HG02870 (cell line): Measurements from ENCODE around the gene PFDN2.

ENCODE experiments used
- ATAC-seq: cut with Tn5 transposase; IDR thresholded peaks from one replicate; pipeline ENCODE4 v1.9.1; 2021; ENCODE audit warnings: mild to moderate bottlenecking, moderate library complexity; ENCODE audit not compliant: unreplicated experiment

PFDN2 gene, protein sequence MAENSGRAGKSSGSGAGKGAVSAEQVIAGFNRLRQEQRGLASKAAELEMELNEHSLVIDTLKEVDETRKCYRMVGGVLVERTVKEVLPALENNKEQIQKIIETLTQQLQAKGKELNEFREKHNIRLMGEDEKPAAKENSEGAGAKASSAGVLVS

DNA sequence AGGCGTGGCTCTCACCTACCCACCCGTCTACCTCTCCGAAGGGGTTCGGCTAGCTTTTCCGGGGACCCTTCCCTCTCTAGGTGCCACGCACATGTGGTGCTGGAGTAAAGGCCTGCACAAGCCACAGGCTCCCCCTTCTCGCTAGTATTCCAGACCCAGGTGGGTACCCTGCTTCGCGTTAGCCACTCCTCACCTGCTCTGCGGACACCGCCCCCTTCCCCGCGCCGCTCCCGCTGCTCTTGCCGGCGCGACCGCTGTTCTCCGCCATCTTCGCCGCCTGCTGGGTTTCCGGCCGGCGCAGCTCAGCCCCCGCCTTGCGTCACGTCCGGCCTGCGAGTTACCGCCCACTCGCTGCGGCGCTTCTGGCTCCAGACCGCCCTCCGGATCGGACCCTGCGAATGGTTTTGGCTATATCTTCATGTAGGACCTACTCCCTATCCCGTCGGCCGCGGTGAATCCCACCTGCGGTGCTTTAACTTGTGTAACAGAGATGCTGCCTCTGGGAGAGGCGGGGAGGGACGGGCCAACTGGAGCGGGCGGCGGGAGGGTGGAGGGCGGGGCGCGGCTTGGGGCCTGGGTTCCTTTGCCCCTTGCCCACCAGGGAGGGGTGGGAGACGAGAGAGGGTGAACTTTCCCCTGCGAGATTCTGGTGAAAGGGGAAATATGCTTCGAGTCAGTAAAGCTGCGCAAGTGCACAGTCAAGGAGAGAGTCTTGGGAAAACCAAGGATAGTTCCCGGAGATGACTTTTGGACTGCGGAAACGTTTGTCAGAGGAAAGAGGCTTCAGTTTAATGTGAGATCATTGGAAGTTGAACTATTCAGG, at the start of gene PFDN2, which contains the start of gene NIT1:
PFDN2 (minus strand) TSS at position 279 of the 823 bp plus-strand sequence; CDS start at position 268, 11 bp downstream.
NIT1 (plus strand) TSS at position 347 of the 823 bp plus-strand sequence; CDS start at position 419, 72 bp downstream.
- peak; percentile 73 for ATAC-seq

GRCh38 chr1:161166669-161167548, 49.1 kb upstream of the PFDN2 start:
- no peak for ATAC-seq

DNA sequence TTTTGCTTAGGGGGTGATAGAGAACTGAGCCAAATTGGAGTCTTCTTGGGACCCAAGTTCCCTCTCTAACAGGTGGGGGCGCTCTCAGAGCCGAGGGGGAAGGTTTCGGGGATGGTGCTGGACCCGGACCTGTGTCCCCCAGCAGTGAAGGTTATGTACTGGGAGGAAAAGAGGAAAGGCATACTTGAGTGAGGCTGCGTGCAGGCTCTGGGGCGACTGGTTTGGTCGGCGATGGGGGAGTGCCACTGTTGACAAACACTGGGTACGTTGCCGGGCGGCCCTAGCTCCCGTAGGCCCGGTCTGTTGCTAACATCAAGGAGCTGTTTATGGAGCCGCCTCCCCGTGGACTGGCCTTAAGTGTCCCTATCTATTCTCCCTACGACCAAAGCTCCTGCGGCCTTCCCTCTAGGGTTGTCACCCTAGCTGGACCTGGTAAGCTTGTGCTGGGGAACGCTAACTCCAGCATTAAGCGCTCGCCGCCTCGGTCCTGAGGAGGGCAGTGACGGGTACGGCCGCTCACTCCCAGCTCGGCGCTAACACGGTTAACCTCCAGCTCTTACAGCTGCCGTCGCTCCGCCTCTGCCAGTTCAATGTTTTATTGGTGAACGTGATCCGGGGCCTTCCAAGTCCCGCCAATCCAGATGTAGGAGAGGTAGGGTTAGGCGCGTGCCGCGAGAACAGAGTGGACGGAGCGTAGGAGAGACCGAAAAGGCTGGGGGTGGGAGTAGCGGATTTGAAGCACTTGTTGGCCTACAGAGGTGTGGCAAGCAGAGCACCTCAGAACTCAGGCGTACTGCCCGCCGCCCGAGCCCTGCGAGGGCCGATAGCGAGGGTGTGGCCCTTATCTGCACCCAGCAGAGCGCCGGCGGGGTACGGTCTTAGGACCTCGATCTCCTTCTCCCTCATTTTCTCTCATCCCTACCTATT, 48.2 kb upstream of the PFDN2 start, which contains the start of gene PPOX:
PPOX (plus strand) TSS at position 685 of the 927 bp plus-strand sequence. CDS start 422 bp downstream, outside the sequence.
- ATAC-seq: peak; percentile 95

- no peak for ATAC-seq
These were observed 47.2 kb upstream of the PFDN2 start for GRCh38 chr1:161164901-161165610.

DNA sequence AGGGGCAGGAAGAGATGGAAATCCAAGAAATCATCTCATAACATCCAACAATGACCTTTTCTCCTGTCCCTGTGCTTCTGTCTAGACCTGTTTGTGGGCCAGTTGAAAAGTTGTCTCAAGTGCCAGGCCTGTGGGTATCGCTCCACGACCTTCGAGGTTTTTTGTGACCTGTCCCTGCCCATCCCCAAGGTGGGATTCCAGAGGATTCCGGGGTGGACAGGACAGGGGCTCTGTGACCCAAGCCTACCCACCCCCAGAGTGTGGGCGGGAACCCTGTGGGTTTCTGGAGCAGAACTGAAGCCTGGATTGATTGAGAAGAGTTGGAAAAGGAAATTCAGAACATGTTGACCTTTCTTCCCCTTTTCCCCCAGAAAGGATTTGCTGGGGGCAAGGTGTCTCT, 46.0 kb upstream of the PFDN2 start:
- ATAC-seq: no peak

GRCh38 chr1:161162806-161163205, 45.0 kb upstream of the PFDN2 start:
- no peak for ATAC-seq

DNA sequence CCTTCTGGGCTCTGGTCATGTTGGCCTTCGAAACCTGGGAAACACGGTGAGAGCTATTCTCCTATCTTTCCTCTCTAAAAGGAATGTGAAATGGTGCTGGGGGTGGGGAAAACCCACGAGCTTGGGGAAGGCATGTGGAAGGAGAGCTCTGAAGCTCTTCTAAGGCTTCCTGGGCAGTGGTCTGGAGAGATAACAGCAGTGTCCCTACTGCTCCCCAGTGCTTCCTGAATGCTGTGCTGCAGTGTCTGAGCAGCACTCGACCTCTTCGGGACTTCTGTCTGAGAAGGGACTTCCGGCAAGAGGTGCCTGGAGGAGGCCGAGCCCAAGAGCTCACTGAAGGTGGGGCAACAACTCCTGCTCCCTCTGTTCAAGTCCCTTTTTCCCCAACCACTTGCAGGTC, 44.2 kb upstream of the PFDN2 start:
- ATAC-seq: no peak

DNA sequence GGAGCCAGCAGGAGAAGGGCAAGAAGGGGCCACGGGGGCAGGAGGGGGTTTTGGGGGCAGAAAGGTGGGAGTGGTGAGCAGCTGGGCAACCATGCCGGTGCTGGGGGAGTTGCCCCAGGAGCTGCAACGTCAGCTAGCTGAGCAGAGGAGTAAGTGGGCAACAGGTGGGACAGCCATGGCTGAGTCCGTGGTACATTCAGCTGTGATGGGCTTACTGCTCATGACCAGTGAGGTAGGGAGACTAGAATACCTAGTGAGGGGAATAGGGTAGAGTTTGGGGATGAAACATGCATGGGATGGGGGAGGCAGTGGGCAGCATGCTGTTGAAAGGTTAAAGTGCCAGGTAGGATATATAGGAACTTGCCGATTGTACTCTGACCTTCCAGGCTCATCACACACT, 43.8 kb upstream of the PFDN2 start:
- ATAC-seq: no peak

- no peak for ATAC-seq
These were observed 42.9 kb upstream of the PFDN2 start for GRCh38 chr1:161160671-161161145.

- no peak for ATAC-seq
These were observed 42.0 kb upstream of the PFDN2 start for GRCh38 chr1:161159913-161160243.

- ATAC-seq: peak; percentile 87
These were observed 41.5 kb upstream of the PFDN2 start, which contains the start of gene USP21 for GRCh38 chr1:161159087-161159912. USP21 (plus strand) TSS chr1:161159500; CDS start chr1:161160641, 1,141 bp downstream.

DNA sequence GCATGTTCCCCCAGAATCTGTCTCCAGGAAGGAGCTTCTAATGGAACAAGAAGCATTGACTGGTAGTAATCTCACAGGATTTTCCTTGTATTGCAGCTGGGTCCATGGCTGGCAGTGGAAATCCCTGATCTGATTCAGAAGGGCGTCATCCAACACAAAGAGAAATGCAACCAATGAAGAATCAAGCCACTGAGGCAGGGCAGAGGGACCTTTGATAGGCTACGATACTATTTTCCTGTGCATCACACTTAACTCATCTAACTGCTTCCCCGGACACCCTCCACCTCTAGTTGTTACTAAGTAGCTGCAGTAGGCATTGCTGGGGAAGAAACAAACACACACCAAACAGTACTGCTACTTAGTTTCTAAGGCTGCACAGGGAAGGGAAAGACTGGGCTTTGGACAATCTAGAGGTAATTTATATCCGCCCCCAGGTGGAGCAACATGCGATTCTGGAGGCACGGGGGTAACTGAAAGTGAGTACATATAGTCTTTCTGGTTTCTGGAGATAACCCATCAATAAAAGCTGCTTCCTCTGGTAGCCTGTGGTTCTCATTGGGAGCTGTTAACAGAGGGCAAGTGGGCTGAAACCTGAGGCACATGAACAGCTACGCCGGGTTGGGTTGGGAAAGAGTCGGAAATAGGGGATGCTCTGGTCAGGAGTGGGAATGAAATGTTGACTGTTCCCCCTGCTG, 40.6 kb upstream of the PFDN2 start:
- no peak for ATAC-seq

DNA sequence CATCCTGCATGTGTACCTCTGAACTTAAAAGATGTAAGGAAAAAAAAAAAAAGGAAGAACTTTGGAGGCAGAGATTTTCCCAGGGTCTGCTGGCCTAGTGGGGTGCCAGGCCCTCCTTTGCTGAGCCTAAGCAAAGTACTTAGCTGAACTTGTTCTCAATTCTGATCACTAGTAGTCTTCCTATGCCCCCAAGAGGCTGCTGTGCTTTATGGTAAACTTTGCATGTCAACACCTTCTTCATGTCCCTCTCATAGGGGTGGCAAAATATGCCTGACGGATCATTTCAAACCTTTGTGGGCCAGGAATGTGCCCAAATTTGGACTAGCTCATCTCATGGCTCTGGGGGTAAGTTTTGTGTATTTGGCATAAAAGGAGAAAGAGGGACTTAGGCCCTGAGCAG, 40.0 kb upstream of the PFDN2 start:
- no peak for ATAC-seq

- ATAC-seq: peak; percentile 84
These were observed 36.0 kb upstream of the PFDN2 start, which contains the start of gene UFC1 for GRCh38 chr1:161153682-161154337. UFC1 (plus strand) TSS chr1:161153978; CDS start chr1:161153998, 20 bp downstream.

DNA sequence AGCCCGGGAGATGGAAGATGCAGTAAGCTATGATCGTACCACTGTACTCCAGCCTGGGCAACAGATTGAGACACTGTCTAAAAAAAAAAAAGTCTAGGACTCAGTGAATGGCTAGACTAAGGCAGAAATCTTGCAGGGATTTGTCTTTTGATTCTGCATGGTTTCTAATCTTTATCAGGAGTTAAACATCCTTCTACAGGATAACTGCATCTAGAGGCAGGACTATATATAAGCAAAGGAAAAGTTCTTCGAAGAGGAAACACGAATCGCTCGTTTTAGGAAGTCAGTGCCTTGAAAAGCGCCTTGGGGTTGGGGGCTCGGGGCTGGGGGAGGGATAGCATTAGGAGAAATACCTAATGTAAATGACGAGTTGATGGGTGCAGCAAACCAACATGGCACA, 35.3 kb upstream of the PFDN2 start:
- no peak for ATAC-seq

DNA sequence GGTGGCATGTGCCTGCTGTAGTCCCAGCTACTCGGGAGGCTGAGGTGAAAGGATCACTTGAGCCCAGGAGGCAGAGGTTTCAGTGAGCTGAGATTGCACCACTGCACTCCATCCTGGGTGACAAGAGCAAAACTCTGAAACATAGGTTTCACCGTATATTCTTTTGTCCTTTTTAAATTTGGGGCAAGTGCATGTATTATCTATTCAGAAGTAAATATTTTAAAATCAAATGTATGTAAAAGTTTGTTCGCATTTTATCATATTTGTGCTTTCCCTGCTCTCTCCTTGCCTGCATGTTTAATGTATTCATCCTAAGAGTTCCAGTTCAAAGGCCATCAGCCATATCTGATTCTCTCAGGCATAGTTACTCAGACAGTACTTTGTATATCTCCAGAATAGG, 28.0 kb upstream of the PFDN2 start:
- no peak for ATAC-seq

DNA sequence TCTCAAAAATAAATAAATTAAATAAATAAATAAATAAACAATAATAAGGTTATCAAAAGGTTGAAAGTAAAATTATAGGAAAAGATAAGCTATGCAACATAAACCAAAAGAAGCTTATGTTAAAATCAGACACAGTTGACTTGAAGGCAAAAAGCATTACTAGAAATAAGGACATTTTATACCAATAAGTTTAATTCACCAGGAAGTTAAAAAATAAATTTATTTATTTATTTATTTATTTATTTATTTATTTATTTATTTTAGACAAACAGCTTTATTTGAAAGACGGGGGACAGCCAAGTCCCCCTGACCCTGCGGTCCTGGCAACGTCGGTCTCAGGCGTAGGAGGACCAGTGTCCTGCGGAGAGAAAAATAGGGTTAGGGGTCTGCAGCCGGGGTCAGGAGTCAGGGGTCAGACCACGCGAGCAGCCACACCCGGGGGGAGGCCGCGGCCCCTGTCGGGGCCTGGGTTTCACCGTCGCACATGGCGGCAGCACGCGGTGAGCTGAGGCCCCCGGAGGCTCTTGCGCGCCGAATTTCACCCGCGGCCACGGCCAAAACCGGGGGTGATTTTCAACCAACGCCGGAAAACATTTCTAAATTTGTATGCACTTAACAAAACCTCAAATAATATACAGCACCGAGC, 23.0 kb upstream of the PFDN2 start:
- no peak for ATAC-seq
